Prostate gland (tissue), 2 donors: Measurements from ENCODE around the gene SCAANT1. TPM values are rescaled to one million over a fixed set of nuclear protein-coding genes. Genes with fewer than 3 reads are reported as not detected.

Source experiments
- DNase-seq: peaks from one replicate; pipeline ENCODE4 v3.0.0-alpha.2; 2019; ENCODE audit warnings: low spot score
- H3K27ac ChIP-seq, 2 donors: fragments of 200-600 bp; sonication (generic); 2 replicates each; pipeline ENCODE4 v1.5.1; 2017 to 2019
- H3K27me3 ChIP-seq: fragments of 200-600 bp; sonication (generic); replicated peaks from 2 replicates; pipeline ENCODE4 v1.5.1; 2019; ENCODE audit not compliant: insufficient read depth
- H3K36me3 ChIP-seq, 2 donors: fragments of 200-600 bp; sonication (generic); 1 replicate in 1 of 2; 2 replicates in 1 of 2; pipeline versions ENCODE4 v1.5.1 to v1.8.1; 2017 to 2019
- H3K4me1 ChIP-seq: fragments of 200-600 bp; sonication (generic); replicated peaks from 2 replicates; pipeline ENCODE4 v1.5.1; 2019
- H3K4me3 ChIP-seq, 2 donors: fragments of 200-600 bp; sonication (generic); 2 replicates each; pipeline ENCODE4 v1.5.1; 2017 to 2019
- H3K9me3 ChIP-seq: fragments of 200-600 bp; sonication (generic); 2 replicates; pipeline ENCODE4 v1.5.1; 2017
- POLR2A ChIP-seq: fragments of 450-650 bp; IDR thresholded peaks from one replicate; pipeline ENCODE4 v1.6.1; 2016; ENCODE audit warnings: antibody characterized with exemption, mild to moderate bottlenecking
- POLR2AphosphoS5 ChIP-seq: sonication (generic); formaldehyde crosslinking; IDR thresholded peaks from one replicate; pipeline ENCODE4 v1.6.1; 2017; ENCODE audit warnings: antibody characterized with exemption
- WGBS: methylation state at CpG from one replicate; pipeline ENCODE4 v1.1.5; 2018; 5-methylcytosine and 5-hydroxymethylcytosine counted together
- intact Hi-C: fragments of 100-400 bp; cut with DNase I; formaldehyde crosslinking; loops from one replicate; pipeline ENCODE4 v1.14.2; 2022
- total RNA-seq, 2 donors: library from RNA; depleted of rRNA; stranded (reverse); fragments of >200 nt; gene quantifications; one replicate each; pipeline ENCODE4 v1.1.0, GENCODE V29; 2016
- TF ChIP-seq, protein P1 (sequence below), 4 experiments: fragments of 200-600 bp in 2 of 4; fragments of 450-650 bp in 2 of 4; sonication (generic) in 2 of 4; IDR thresholded peaks; 1 replicate in 3 of 4; 2 replicates in 1 of 4; pipeline ENCODE4 v1.5.1; 2016 to 2019; ENCODE audit warnings: antibody characterized with exemption in 4 of 4, mild to moderate bottlenecking in 2 of 4, moderate library complexity in 2 of 4

The SCAANT1 gene
- total RNA-seq, 2 donors from 2014 or later = not detected

DNA sequence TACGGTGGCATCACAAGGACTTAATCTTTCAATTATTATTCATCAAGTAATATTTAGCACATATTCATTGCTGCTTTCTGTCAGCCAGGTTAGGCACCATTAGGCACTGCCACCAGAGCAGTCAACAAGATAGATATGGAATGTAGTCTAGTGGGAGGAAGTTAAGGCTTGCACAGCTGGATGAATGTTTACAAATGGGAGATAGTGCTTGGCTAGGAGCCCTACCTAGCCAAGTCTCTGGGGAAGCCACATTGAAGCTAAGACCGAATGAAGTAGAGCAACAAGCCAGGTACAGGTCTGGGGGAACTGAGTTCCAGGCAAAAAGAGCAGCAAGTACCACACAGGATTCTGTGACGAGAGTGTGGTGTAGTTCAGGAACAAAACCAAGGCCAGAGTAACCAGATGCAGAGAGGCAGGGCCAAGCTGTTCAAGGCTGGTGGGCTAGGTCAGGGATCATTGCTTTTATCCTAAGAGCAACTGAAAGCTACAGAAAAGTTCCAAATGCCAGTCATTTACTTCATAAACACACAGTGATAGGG, 33.4 kb upstream of the SCAANT1 start:
- Histone ChIP-seq H3K4me3 (no peak overlapping the region), H3K9me3 (no peaks in the 10 kb centered on the region), H3K36me3 (no peaks in the 10 kb centered on the region), H3K27me3 (no peaks in the 10 kb centered on the region), H3K4me1 (no peaks in the 10 kb centered on the region), H3K27ac (no peak overlapping the region)
- no peak for DNase-seq
- intact Hi-C loops = no loop called here
- TF ChIP-seq POLR2AphosphoS5 (no peak), POLR2A (no peak)
- TF ChIP-seq, protein P1, sequence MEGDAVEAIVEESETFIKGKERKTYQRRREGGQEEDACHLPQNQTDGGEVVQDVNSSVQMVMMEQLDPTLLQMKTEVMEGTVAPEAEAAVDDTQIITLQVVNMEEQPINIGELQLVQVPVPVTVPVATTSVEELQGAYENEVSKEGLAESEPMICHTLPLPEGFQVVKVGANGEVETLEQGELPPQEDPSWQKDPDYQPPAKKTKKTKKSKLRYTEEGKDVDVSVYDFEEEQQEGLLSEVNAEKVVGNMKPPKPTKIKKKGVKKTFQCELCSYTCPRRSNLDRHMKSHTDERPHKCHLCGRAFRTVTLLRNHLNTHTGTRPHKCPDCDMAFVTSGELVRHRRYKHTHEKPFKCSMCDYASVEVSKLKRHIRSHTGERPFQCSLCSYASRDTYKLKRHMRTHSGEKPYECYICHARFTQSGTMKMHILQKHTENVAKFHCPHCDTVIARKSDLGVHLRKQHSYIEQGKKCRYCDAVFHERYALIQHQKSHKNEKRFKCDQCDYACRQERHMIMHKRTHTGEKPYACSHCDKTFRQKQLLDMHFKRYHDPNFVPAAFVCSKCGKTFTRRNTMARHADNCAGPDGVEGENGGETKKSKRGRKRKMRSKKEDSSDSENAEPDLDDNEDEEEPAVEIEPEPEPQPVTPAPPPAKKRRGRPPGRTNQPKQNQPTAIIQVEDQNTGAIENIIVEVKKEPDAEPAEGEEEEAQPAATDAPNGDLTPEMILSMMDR (IDR thresholded peaks at IDR 0.05) = no peak
- 67% methylated on average over 3 of the region's 3 CpGs for WGBS

DNA sequence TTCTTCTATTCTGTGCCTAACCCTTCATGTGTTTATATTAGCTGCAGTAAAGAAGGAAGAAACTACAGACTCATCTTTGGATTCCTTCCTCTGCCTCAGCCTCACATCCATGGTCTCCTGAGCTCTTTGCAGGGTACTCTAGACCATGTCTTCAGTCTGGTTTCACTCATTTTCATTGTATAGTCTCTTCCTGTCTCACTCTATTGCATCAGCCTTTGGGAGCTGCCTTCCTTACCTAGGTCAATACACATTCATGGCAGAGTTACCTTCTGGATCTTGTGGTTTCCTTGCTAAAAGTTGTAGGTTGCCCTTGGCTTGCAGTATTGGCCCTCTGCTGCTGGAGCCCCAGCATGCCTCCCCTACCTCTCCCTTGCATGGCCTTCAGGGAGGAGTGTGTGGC, 31.5 kb upstream of the SCAANT1 start:
- H3K9me3 ChIP-seq = no peaks in the 10 kb centered on the region
- H3K36me3 ChIP-seq = no peaks in the 10 kb centered on the region
- no peak overlapping the region for H3K4me3 ChIP-seq
- DNase-seq = no peak
- no peak overlapping the region for H3K27ac ChIP-seq
- no peaks in the 10 kb centered on the region for H3K27me3 ChIP-seq
- no peak for TF ChIP-seq POLR2A
- TF ChIP-seq, protein P1 (IDR thresholded peaks at IDR 0.05) = no peak
- no peak for TF ChIP-seq POLR2AphosphoS5
- intact Hi-C loops = no loop called here
- H3K4me1 ChIP-seq = no peaks in the 10 kb centered on the region

DNA sequence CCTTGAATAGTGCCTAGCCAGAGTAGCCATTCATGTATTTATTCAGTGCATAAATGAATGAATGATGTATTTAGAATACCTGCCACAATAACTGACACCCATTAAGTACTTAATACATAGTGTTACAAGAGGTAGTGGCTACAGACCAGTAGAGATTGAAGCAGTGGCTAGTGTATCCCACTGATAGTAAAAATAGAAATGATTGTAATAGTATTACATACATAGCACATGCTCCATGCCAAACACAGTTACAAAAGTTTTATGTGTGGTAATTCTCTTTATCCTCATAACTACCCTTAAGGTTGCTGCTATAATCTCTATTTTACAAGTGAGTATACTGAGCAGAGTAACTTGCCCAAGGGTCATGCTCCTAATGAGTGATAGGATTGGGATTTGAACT, 30.3 kb upstream of the SCAANT1 start:
- Histone ChIP-seq H3K36me3 (no peaks in the 10 kb centered on the region), H3K4me1 (no peaks in the 10 kb centered on the region), H3K9me3 (no peaks in the 10 kb centered on the region), H3K27me3 (no peaks in the 10 kb centered on the region), H3K4me3 (no peak overlapping the region), H3K27ac (no peak overlapping the region)
- intact Hi-C loops = no loop called here
- no peak for DNase-seq
- TF ChIP-seq, protein P1 (IDR thresholded peaks at IDR 0.05) = no peak
- no peak for TF ChIP-seq POLR2A
- TF ChIP-seq POLR2AphosphoS5 = no peak

DNA sequence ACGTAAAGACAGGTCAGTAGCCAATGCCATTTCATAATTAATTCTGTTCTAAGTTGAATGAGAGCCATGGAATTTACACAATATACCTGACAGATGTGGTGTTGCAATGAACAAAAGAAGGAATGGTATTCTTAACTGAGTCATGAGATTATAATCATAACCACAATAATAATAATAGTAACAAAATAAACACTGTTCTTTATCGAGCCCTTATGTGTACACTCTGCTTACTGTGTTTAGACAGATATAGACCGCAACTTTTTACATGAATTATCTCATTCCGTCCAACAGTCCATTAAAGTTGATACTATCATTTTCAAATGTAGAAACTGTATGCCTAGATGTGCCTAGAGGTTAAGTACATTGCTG, 28.2 kb upstream of the SCAANT1 start:
- no peaks in the 10 kb centered on the region for H3K9me3 ChIP-seq
- TF ChIP-seq POLR2AphosphoS5 = no peak
- TF ChIP-seq POLR2A = no peak
- TF ChIP-seq, protein P1 (IDR thresholded peaks at IDR 0.05) = no peak
- 44% methylated on average over 4 of the region's 4 CpGs for WGBS
- no peak overlapping the region for H3K4me3 ChIP-seq
- no peaks in the 10 kb centered on the region for H3K36me3 ChIP-seq
- no peak for DNase-seq
- H3K27me3 ChIP-seq = no peaks in the 10 kb centered on the region
- H3K4me1 ChIP-seq = no peaks in the 10 kb centered on the region
- intact Hi-C loops = no loop called here
- H3K27ac ChIP-seq = no peak overlapping the region
